ENCODE measurements around the gene EIF3K.
A peak's percentile ranks its signal among the peaks of the same experiment; 100 is the strongest.

EIF3K gene

DNA sequence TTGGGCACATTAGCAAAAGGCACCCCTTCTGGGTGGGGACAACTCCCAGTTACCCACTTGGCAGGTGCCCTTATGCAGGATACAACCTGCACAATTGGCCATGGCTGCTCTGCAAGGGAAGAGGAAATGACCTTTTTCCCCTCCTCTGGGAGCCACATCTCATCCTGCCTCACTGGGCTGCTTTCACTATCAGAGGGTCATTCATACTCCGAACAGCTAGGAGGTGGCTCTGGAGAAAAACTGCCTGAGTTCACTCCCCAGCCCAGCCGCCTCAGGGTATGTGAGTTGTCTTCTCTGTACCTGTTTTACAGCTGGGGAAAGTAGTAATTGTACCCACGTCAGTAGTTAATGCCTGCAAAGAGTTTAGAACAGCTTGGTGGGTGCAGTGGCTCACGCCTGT lies 21.4 kb downstream of the EIF3K start:
- ChIA-PET CTCF (interaction anchor here (1.8 to 3.3 kb wide), 4 partner anchors 13 to 290 kb away, joined by 5 to 12 read pairs (median 8); partner anchors contain the start of genes FAM98C, MRPS12 and SARS2), POLR2A (no interaction called here)
- TF ChIP-seq, protein P1, sequence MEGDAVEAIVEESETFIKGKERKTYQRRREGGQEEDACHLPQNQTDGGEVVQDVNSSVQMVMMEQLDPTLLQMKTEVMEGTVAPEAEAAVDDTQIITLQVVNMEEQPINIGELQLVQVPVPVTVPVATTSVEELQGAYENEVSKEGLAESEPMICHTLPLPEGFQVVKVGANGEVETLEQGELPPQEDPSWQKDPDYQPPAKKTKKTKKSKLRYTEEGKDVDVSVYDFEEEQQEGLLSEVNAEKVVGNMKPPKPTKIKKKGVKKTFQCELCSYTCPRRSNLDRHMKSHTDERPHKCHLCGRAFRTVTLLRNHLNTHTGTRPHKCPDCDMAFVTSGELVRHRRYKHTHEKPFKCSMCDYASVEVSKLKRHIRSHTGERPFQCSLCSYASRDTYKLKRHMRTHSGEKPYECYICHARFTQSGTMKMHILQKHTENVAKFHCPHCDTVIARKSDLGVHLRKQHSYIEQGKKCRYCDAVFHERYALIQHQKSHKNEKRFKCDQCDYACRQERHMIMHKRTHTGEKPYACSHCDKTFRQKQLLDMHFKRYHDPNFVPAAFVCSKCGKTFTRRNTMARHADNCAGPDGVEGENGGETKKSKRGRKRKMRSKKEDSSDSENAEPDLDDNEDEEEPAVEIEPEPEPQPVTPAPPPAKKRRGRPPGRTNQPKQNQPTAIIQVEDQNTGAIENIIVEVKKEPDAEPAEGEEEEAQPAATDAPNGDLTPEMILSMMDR (IDR thresholded peaks at IDR 0.05; ENCODE audit: control extremely low read depth, extremely low read depth, low read depth, missing control alignments): no peak
- no peak for DNase-seq (ENCODE audit: extremely low spot score)

DNA sequence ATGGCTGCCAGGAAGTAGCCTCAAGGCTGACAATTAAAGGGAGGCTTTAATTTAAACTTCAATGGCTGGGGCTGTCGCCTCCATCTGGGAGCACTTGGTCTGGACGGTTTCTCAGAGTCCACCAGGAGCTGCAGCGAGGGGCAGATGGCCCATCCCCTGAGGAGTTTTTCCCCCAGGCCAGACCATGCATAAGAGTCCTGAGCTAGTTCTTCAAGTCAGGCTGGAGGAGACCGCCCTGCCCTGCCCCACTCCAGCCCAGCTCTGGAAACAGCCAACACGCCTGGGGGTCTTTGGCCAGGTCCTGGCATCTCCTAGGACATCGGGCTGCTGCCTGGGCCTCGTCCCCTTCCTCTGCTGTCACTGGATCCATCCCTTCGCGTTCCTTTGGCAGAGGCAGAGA lies 23.2 kb downstream of the EIF3K start:
- POLR2A ChIA-PET: no interaction called here
- no peak for DNase-seq (ENCODE audit: extremely low spot score)
- CTCF ChIA-PET: interaction anchor here (1.0 to 8.0 kb wide), 6 partner anchors 7 to 239 kb away, joined by 3 to 86 read pairs (median 3); partner anchors contain the start of gene FAM98C
- TF ChIP-seq, protein P1 (IDR thresholded peaks at IDR 0.05; ENCODE audit: control extremely low read depth, extremely low read depth, low read depth, missing control alignments): no peak

DNA sequence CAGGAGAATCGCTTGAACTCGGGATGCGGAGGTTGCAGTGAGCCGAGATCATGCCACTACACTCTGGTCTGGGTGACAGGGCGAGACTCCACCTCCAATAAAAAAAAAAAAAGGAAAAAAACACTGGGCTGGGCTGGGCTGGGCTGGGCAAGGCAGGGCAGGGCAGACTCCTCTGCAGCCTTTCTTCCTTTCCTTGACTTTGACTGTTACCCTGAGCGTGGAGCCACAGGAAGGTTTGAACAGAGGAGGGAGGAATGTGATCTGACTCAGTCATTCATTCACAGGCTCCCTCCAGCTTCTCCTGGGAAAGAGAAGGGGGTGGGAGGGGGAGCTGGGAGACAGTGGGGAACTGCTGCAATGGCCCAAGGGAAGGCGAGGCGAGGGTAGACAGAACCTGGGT lies 25.7 kb downstream of the EIF3K start:
- ChIA-PET CTCF (interaction anchor here (0.6 to 8.0 kb wide), 3 partner anchors 10 to 242 kb away, joined by 3 to 86 read pairs (median 6); partner anchors contain the start of gene FAM98C), POLR2A (no interaction called here)
- TF ChIP-seq, protein P1 (IDR thresholded peaks at IDR 0.05; ENCODE audit: control extremely low read depth, extremely low read depth, low read depth, missing control alignments): no peak
- DNase-seq (ENCODE audit: extremely low spot score): no peak

DNA sequence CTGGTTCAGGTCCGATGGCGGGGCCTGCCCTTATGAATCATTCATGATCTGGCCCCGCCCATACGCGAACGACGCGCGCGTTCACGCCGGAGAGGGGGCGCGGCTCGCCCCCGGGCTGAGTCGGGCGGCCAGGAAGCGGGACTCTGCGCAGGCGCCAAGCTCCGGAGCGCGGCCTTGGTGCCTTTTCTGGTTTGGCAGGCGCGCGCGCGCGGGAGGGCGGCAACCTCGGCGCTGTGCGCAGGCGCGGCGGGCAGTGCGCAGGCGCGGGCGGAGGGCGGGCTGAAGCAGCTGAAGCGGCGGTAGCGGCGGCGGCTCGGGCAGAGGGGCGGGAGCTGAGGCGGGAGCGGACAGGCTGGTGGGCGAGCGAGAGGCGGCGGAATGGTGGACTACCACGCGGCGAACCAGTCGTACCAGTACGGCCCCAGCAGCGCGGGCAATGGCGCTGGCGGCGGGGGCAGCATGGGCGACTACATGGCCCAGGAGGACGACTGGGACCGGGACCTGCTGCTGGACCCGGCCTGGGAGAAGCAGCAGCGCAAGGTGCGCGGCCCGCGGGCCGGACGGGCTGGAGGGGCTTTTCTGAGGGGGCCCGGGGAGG lies 28.5 kb downstream of the EIF3K start, which contains the start of gene ACTN4:
TSS of gene ACTN4 (plus strand) at position 282 of the 598 bp plus-strand sequence. CDS start at position 379, 97 bp downstream.
- ChIA-PET CTCF (interaction anchor here (0.7 to 8.0 kb wide), 10 partner anchors 9 to 283 kb away, joined by 3 to 86 read pairs (median 4); partner anchors contain the start of genes MRPS12 and SARS2), POLR2A (interaction anchor here (0.6 to 1.3 kb wide), 7 partner anchors 11 to 202 kb away, joined by 3 to 4 read pairs (median 3); partner anchors contain the start of genes EIF3K and HNRNPL)
- TF ChIP-seq, protein P1 (IDR thresholded peaks at IDR 0.05; ENCODE audit: control extremely low read depth, extremely low read depth, low read depth, missing control alignments): no peak
- DNase-seq (ENCODE audit: extremely low spot score): peak; percentile 99

DNA sequence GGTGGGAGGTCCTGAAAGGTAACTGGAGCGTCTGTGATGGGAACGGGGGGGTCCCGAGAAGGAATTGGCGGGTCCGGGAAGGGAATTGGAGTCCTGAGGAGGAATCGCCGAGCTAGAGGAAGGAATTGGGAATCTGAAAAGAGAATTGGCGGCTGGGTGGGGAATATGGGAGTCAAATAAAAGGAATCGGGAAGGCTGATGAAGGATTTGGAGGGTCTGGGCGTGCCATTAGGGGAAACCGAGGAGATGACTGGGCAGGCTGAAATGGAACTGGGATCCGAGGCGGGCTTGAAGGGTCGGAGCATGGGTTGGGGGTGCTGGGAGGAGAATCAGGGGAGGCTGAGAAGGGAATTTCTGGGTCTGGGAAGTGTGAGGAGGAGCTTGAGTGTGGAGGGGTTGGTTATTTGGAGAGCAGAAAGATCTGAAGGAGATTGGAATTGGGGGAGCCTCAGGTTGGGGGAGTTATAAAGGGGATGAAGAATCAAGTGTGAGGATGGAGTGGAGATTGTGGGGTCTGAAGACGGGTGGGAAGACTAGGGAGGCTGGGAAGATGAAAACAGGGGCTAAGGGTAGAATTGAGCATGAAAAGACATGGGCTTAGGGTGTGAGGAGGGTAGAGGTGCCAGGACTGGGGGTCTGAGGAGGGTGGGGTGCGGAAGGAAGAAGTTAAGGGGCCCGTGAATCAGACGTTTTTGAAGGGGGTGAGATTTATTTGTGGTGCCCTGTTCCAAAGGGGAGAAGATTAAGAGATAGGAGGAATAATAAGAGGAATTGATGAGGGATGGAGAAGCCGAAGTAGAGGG lies 29.2 kb downstream of the EIF3K start:
- ChIA-PET POLR2A (interaction anchor here (1.0 to 1.3 kb wide), 3 partner anchors 30 to 201 kb away, joined by 3 to 4 read pairs (median 3); partner anchors contain the start of genes EIF3K and HNRNPL), CTCF (interaction anchor here (0.7 to 8.0 kb wide), 9 partner anchors 10 to 282 kb away, joined by 3 to 86 read pairs (median 5); partner anchors contain the start of genes MRPS12 and SARS2)
- TF ChIP-seq, protein P1 (IDR thresholded peaks at IDR 0.05; ENCODE audit: control extremely low read depth, extremely low read depth, low read depth, missing control alignments): no peak
- no peak for DNase-seq (ENCODE audit: extremely low spot score)

DNA sequence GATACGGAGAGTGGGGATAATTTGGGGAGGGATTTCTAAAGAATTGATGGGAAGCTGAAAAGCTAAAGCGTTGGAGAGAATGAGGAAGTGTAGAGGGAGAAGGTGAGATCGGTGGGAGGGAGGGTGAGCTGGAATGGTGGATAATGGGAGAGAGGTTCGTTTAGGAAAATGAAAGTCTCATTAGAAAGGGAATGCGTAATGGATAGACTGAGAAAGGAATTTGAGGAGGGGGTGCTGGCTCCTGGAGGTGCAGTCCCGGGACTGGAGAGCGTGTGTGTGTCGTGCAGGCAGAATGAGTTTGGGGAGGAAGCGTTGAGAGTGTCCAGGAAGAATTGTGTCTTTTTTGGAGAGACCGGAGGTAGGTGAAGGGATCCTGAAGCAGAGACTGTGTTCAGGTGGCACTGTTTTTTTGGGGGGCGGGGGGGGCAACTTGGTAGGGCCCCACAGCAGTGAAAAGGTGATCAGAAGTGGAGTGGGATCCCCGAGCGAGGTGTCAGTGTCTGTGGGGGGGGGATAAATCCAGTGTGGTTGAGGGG lies 29.8 kb downstream of the EIF3K start:
- no peak for DNase-seq (ENCODE audit: extremely low spot score)
- POLR2A ChIA-PET: no interaction called here
- TF ChIP-seq, protein P1 (IDR thresholded peaks at IDR 0.05; ENCODE audit: control extremely low read depth, extremely low read depth, low read depth, missing control alignments): no peak
- CTCF ChIA-PET: interaction anchor here (1.1 to 8.0 kb wide), 2 partner anchors 14 to 281 kb away, joined by 5 to 86 read pairs; partner anchors contain the start of genes MRPS12 and SARS2

Measured in GM10248 (cell line).